ENCODE data around the gene POC1B.

Gene POC1B

DNA sequence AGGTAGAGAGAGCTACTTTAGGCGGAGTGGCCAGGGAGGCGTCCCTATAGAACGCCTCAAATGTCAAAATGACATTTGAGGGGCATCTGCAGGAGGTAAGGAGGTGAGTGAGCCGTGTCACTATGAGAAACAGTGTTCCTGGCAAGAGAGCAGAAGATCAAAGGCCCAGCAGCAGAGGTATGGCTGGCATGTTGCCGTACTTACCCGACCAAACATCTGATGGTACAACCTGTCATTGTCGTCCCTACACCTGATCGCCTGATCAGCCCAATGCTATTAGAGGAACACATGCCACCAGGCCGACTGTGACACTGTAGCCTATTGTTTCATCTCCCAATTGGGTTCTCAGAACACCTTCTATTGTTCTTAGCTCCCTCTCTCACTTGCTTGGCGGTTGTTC lies 33.9 kb upstream of the POC1B start:
- H3K36me3 ChIP-seq (ENCODE audit: insufficient read depth, low read length): no peaks in the 10 kb centered on the region
- H4K20me1 ChIP-seq (ENCODE audit: insufficient read depth, low read length): no peaks in the 10 kb centered on the region
- H3K9me2 ChIP-seq (ENCODE audit: low read depth, low read length): no peaks in the 10 kb centered on the region
- no peaks in the 10 kb centered on the region for H3F3A ChIP-seq (ENCODE audit: insufficient read depth, low read length)
- no peaks in the 10 kb centered on the region for H3K4me1 ChIP-seq (ENCODE audit: insufficient read depth, low read length, severe bottlenecking)
- no peaks in the 10 kb centered on the region for H3K79me2 ChIP-seq (ENCODE audit: insufficient read depth, low read length)
- H3K9ac ChIP-seq (ENCODE audit: low read length): no peak overlapping the region
- H3K4me3 ChIP-seq (ENCODE audit: low read depth, low read length, poor library complexity, severe bottlenecking): no peak overlapping the region
- H2AFZ ChIP-seq (ENCODE audit: low read length): no peak overlapping the region
- TF ChIP-seq, protein P1, sequence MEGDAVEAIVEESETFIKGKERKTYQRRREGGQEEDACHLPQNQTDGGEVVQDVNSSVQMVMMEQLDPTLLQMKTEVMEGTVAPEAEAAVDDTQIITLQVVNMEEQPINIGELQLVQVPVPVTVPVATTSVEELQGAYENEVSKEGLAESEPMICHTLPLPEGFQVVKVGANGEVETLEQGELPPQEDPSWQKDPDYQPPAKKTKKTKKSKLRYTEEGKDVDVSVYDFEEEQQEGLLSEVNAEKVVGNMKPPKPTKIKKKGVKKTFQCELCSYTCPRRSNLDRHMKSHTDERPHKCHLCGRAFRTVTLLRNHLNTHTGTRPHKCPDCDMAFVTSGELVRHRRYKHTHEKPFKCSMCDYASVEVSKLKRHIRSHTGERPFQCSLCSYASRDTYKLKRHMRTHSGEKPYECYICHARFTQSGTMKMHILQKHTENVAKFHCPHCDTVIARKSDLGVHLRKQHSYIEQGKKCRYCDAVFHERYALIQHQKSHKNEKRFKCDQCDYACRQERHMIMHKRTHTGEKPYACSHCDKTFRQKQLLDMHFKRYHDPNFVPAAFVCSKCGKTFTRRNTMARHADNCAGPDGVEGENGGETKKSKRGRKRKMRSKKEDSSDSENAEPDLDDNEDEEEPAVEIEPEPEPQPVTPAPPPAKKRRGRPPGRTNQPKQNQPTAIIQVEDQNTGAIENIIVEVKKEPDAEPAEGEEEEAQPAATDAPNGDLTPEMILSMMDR (IDR thresholded peaks at IDR 0.05; ENCODE audit: low read length): no peak
- no peak for TF ChIP-seq EZH2 (IDR thresholded peaks at IDR 0.05; ENCODE audit: borderline replicate concordance, low read length)
- H3K27me3 ChIP-seq (ENCODE audit: insufficient read depth, low read length): no peaks in the 10 kb centered on the region
- no peak overlapping the region for H3K27ac ChIP-seq (ENCODE audit: low read depth, low read length, poor library complexity, severe bottlenecking)
- no peaks in the 10 kb centered on the region for H3K9me3 ChIP-seq (ENCODE audit: low read length)
- no peak overlapping the region for H3K4me2 ChIP-seq (ENCODE audit: low read length)

DNA sequence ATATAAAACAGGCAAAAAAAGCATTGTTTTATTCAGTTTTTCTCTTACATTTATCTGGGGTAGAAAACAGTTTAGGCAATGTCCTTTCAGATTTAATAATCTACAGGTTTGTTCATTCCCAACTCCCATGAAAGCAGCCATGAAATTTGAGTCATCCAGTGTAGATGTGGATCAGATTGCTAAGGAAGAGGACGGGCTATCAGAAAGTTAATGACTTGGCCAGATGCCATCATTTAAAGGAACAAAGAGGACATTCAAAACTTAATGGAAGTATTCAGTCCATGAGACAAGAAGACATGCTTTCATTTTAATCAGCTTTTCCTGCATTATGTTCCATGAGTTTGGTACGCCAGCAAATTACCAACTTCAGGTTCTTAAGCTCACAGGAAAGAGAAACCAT lies 31.1 kb upstream of the POC1B start:
- Histone ChIP-seq H2AFZ (ENCODE audit: low read length) (no peak overlapping the region), H3K36me3 (ENCODE audit: insufficient read depth, low read length) (no peaks in the 10 kb centered on the region), H3F3A (ENCODE audit: insufficient read depth, low read length) (no peaks in the 10 kb centered on the region), H3K9me3 (ENCODE audit: low read length) (no peaks in the 10 kb centered on the region; the same call in 1 of the 2 replicates), H3K27me3 (ENCODE audit: insufficient read depth, low read length) (no peaks in the 10 kb centered on the region), H3K4me3 (ENCODE audit: low read depth, low read length, poor library complexity, severe bottlenecking) (no peak overlapping the region), H3K4me2 (ENCODE audit: low read length) (no peak overlapping the region), H4K20me1 (ENCODE audit: insufficient read depth, low read length) (no peaks in the 10 kb centered on the region), H3K9ac (ENCODE audit: low read length) (no peak overlapping the region), H3K79me2 (ENCODE audit: insufficient read depth, low read length) (no peaks in the 10 kb centered on the region), H3K27ac (ENCODE audit: low read depth, low read length, poor library complexity, severe bottlenecking) (no peak overlapping the region), H3K9me2 (ENCODE audit: low read depth, low read length) (no peaks in the 10 kb centered on the region), H3K4me1 (ENCODE audit: insufficient read depth, low read length, severe bottlenecking) (no peaks in the 10 kb centered on the region)
- TF ChIP-seq EZH2 (IDR thresholded peaks at IDR 0.05; ENCODE audit: borderline replicate concordance, low read length): no peak
- TF ChIP-seq, protein P1 (IDR thresholded peaks at IDR 0.05; ENCODE audit: low read length): no peak

DNA sequence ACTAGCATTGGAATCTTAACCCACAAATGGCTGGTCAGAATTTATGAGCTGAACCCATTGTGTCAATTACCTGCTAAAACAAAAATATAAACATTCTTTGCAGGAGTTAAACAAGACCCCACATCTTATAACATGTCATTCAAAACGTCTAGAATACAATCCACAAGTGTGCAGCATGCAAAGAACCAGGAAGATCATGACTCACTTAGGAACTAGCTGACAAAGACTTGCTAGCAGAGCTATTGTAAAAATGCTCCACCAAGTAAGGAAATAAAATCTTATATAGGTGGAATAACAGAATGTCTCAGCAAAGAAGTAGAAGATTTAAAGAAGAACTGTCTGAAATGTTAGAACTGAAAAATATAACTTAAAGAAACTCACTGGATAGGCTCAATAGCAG lies 26.5 kb upstream of the POC1B start:
- Histone ChIP-seq H3K4me1 (ENCODE audit: insufficient read depth, low read length, severe bottlenecking) (no peaks in the 10 kb centered on the region), H3K9ac (ENCODE audit: low read length) (no peak overlapping the region), H3F3A (ENCODE audit: insufficient read depth, low read length) (no peaks in the 10 kb centered on the region), H3K27ac (ENCODE audit: low read depth, low read length, poor library complexity, severe bottlenecking) (no peak overlapping the region), H4K20me1 (ENCODE audit: insufficient read depth, low read length) (no peaks in the 10 kb centered on the region), H3K9me3 (ENCODE audit: low read length) (no peaks in the 10 kb centered on the region; the same call in 1 of the 2 replicates), H3K79me2 (ENCODE audit: insufficient read depth, low read length) (no peaks in the 10 kb centered on the region), H3K9me2 (ENCODE audit: low read depth, low read length) (no peaks in the 10 kb centered on the region), H3K36me3 (ENCODE audit: insufficient read depth, low read length) (no peaks in the 10 kb centered on the region), H2AFZ (ENCODE audit: low read length) (no peak overlapping the region), H3K27me3 (ENCODE audit: insufficient read depth, low read length) (no peaks in the 10 kb centered on the region), H3K4me2 (ENCODE audit: low read length) (no peak overlapping the region), H3K4me3 (ENCODE audit: low read depth, low read length, poor library complexity, severe bottlenecking) (no peak overlapping the region)
- no peak for TF ChIP-seq EZH2 (IDR thresholded peaks at IDR 0.05; ENCODE audit: borderline replicate concordance, low read length)
- TF ChIP-seq, protein P1 (IDR thresholded peaks at IDR 0.05; ENCODE audit: low read length): no peak

Measured in OCI-LY1 (cell line).